ENCODE results near the gene SLC35B4.

GRCh38 chr7:134328900-134329299 is 12.2 kb upstream of the SLC35B4 start:
- TF ChIP-seq GATA2 (IDR thresholded peaks at IDR 0.05; ENCODE audit: low read depth, low read length) (no peak), GATA3 (IDR thresholded peaks at IDR 0.05; ENCODE audit: low read depth, low read length) (no peak)
